Smooth muscle cell of the coronary artery (primary cell): ENCODE results near the gene AKR1C1. TPM values are rescaled to one million over a fixed set of nuclear protein-coding genes. Genes with fewer than 3 reads are reported as not detected.

Source experiments
- total RNA-seq: library from RNA; depleted of rRNA; stranded (reverse); fragments of >200 nt; gene quantifications from 2 replicates; pipeline ENCODE4 v1.2.3, GENCODE V29; 2014; ENCODE audit warnings: low replicate concordance

The AKR1C1 gene
- 135 and 139 TPM in 2 replicates for total RNA-seq

DNA sequence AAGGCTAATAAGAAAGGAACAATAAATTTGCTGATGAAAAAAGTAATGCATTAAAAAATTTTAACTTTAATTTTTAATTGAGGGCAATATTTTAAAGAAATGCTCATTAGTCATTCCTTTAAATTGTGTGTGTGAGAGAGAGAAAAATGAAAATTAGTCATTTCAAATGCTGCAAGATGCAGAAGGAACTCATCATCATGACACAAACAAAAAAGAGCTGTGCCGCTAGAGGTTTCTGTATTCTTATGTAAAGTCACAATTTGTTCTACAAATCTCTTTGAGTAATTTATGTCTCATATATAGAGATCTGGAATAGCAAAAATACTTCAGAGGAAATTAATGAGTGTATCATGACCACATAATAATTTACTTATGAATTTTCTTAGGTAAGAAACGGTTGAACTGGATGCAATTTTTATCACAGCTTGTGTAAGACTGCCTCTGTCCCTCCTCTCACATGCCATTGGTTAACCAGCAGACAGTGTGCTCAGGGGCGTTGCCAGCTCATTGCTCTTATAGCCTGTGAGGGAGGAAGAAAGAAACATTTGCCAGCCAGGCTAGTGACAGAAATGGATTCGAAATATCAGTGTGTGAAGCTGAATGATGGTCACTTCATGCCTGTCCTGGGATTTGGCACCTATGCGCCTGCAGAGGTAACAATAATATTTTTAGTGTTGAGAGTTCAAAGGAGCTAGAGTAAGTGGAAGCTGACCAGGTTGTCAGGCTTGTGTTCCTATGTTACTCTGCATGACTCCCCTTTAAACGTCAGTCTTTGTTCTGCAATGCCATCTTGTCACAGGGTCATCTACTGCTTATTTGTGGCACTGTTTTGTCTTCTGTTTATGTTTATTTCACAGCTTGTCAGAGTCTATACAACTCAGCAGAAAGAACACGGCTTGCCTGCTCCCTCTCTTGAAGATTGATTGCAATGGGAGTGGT, at the start of gene AKR1C1:
AKR1C1 (plus strand) TSS at position 540 of the 939 bp plus-strand sequence; CDS start at position 570, 30 bp downstream.

GRCh38 chr10:5003127-5004029, 40.2 kb downstream of the AKR1C1 start, which contains the start of gene AKR1C2:
Gene AKR1C2 (minus strand): TSS chr10:5003857. CDS start chr10:5003835, 22 bp downstream.

Other genes with a start within 250 kb of the AKR1C1 start
- gene AKR1E2, start 137.2 kb upstream of the AKR1C1 start, total RNA-seq, result 10.5 and 51.6 TPM in 2 replicates
- gene AKR1C2, start 40.4 kb downstream of the AKR1C1 start, total RNA-seq, result 13.3 and 70.8 TPM in 2 replicates
- 132 and 308 TPM in 2 replicates for gene AKR1C3, start 131.0 kb downstream of the AKR1C1 start, total RNA-seq
- not detected in 2 replicates for gene AKR1C8, start 221.7 kb downstream of the AKR1C1 start, total RNA-seq
- gene AKR1C4, start 233.4 kb downstream of the AKR1C1 start, total RNA-seq, result not detected in 2 replicates